ENCODE data around the gene CACNA1D.

- TF ChIP-seq, protein P1, sequence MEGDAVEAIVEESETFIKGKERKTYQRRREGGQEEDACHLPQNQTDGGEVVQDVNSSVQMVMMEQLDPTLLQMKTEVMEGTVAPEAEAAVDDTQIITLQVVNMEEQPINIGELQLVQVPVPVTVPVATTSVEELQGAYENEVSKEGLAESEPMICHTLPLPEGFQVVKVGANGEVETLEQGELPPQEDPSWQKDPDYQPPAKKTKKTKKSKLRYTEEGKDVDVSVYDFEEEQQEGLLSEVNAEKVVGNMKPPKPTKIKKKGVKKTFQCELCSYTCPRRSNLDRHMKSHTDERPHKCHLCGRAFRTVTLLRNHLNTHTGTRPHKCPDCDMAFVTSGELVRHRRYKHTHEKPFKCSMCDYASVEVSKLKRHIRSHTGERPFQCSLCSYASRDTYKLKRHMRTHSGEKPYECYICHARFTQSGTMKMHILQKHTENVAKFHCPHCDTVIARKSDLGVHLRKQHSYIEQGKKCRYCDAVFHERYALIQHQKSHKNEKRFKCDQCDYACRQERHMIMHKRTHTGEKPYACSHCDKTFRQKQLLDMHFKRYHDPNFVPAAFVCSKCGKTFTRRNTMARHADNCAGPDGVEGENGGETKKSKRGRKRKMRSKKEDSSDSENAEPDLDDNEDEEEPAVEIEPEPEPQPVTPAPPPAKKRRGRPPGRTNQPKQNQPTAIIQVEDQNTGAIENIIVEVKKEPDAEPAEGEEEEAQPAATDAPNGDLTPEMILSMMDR (IDR thresholded peaks at IDR 0.05): no peak
- no peak for TF ChIP-seq POLR2A (IDR thresholded peaks at IDR 0.05)
Observed at GRCh38 chr3:53519065-53519709, 24.8 kb downstream of the CACNA1D start.
